GM12872 (cell line): ENCODE results near the gene XDH.

Experiments used
- CTCF ChIP-seq: IDR thresholded peaks from 3 replicates; pipeline ENCODE4 v1.5.1; 2011; ENCODE audit warnings: low read depth, mild to moderate bottlenecking, low read length, moderate library complexity; ENCODE audit not compliant: insufficient read depth

The XDH gene

GRCh38 chr2:31332521-31332920 lies 82.0 kb downstream of the XDH start:
- no peak for TF ChIP-seq CTCF

GRCh38 chr2:31331156-31331555 lies 83.4 kb downstream of the XDH start:
- no peak for TF ChIP-seq CTCF

DNA sequence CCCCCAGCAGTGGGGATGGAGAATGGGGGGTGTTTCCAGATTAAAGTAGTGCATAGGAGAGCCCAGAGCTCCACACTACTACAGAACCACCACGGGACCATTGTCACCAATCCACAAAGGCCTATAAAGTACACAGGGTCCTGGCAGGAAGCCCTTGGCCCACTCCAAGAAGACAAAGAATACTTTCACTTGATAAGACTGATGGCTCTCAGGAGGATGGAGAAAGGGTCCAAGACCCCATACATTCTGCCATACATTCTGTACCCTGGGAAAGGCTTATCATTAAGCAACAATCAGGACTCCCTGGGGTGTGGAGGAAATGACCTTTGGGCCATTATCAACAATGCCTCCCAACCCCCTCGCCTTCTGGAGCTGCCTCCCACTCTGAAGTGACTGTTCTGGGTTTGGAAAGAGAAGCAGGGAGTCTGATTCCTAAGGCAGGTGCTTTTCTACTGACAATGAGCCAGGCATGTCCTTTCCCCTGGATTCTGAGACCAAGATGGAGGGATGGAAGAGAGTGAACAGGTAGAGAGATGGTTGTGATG lies 85.4 kb downstream of the XDH start:
- TF ChIP-seq CTCF, result no peak

- TF ChIP-seq CTCF, result no peak
Measured at GRCh38 chr2:31328026-31328425, 86.5 kb downstream of the XDH start.

- no peak for TF ChIP-seq CTCF
Measured at GRCh38 chr2:31327505-31327904, 87.0 kb downstream of the XDH start.

DNA sequence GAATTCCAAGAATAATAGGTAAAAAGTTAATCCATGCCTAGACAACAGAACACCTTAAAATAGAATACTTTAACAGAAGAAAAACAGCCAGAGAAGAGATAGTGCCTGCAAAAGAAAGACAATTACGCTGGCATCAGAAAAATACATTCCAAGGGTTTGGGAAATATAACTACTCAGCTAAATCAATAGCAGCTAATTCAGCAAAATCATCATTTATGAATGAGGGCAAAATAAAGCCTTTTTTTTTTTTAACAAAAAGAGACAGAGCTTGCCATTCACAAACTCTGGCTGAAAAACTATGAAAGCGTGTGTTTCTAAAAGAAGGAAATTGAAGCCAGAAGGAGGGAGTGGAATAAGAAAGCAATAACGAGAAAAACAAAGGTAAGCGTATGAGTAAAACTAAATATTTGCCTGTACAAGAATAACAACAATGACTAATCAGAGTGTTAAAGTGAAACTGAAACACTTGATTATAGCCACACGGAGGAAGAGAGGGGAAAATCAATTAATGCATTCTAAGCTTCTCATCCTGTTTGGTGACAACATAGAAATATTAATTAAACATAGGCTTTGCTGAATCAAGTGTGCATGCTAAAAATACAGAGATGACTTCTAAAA lies 90.4 kb downstream of the XDH start:
- no peak for TF ChIP-seq CTCF

DNA sequence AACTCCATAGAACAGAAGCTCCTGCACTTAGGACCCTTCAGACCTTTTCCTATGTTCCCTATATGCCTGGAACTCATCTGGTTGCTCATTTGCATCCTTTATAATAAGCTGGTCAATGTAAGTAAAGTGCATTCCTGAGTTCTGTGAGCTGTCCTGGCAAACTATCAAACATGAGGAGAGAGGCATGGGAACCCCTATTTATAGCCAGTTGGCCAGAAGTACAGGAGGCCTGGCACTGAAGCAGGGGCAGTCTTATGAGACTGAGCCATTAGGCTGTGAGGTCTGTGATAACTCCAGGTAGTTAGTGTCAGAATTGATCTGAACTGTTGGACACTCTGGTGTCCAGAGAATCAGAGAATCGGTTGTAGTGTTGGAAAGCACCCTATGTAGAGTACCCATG lies 92.2 kb downstream of the XDH start:
- no peak for TF ChIP-seq CTCF
